ENCODE results near the gene CDC14A.

The CDC14A gene

GRCh38 chr1:100351095-100351887 is 1.0 kb upstream of the CDC14A start:
- Histone ChIP-seq H3K4me3 (ENCODE audit: low read depth, low read length, poor library complexity, severe bottlenecking) (peak overlapping the region; percentile 68), H3F3A (ENCODE audit: insufficient read depth, low read length) (peaks cover 4% of the 10 kb centered on the region; the same call in 1 of the 2 replicates)

GRCh38 chr1:100353071-100353801 is 930 bp downstream of the CDC14A start:
- Histone ChIP-seq H3K79me2 (ENCODE audit: insufficient read depth, low read length) (no peaks in the 10 kb centered on the region), H2AFZ (ENCODE audit: low read length) (no peak overlapping the region), H3K4me2 (ENCODE audit: low read length) (peak overlapping the region; percentile 79), H3K4me1 (ENCODE audit: insufficient read depth, low read length, severe bottlenecking) (peaks cover 19% of the 10 kb centered on the region), H3K27ac (ENCODE audit: low read depth, low read length, poor library complexity, severe bottlenecking) (no peak overlapping the region), H3F3A (ENCODE audit: insufficient read depth, low read length) (peaks cover 4% of the 10 kb centered on the region; the same call in 1 of the 2 replicates), H3K27me3 (ENCODE audit: insufficient read depth, low read length) (no peaks in the 10 kb centered on the region), H3K4me3 (ENCODE audit: low read depth, low read length, poor library complexity, severe bottlenecking) (peak overlapping the region; percentile 68), H3K9me3 (ENCODE audit: low read length) (no peaks in the 10 kb centered on the region), H3K9me2 (ENCODE audit: low read depth, low read length) (no peaks in the 10 kb centered on the region), H3K36me3 (ENCODE audit: insufficient read depth, low read length) (no peaks in the 10 kb centered on the region), H4K20me1 (ENCODE audit: insufficient read depth, low read length) (no peaks in the 10 kb centered on the region), H3K9ac (ENCODE audit: low read length) (peak overlapping the region; percentile 60; the same call in 1 of the 2 replicates)
- TF ChIP-seq EZH2 (IDR thresholded peaks at IDR 0.05; ENCODE audit: borderline replicate concordance, low read length) (no peak), CTCF (IDR thresholded peaks at IDR 0.05; ENCODE audit: low read length) (no peak)

More at GRCh38 chr1:100351095-100351887, 1.0 kb upstream of the CDC14A start:
- H4K20me1 ChIP-seq (ENCODE audit: insufficient read depth, low read length): no peaks in the 10 kb centered on the region
- H3K4me1 ChIP-seq (ENCODE audit: insufficient read depth, low read length, severe bottlenecking): peaks cover 19% of the 10 kb centered on the region
- peak; percentile 63 for TF ChIP-seq CTCF (IDR thresholded peaks at IDR 0.05; ENCODE audit: low read length)
- no peak for TF ChIP-seq EZH2 (IDR thresholded peaks at IDR 0.05; ENCODE audit: borderline replicate concordance, low read length)
- peak overlapping the region; percentile 79 for H3K4me2 ChIP-seq (ENCODE audit: low read length)
- no peaks in the 10 kb centered on the region for H3K79me2 ChIP-seq (ENCODE audit: insufficient read depth, low read length)
- no peaks in the 10 kb centered on the region for H3K9me3 ChIP-seq (ENCODE audit: low read length)
- no peaks in the 10 kb centered on the region for H3K9me2 ChIP-seq (ENCODE audit: low read depth, low read length)
- peak overlapping the region; percentile 53 for H3K27ac ChIP-seq (ENCODE audit: low read depth, low read length, poor library complexity, severe bottlenecking)
- no peaks in the 10 kb centered on the region for H3K27me3 ChIP-seq (ENCODE audit: insufficient read depth, low read length)
- peak overlapping the region; percentile 30; the same call in 1 of the 2 replicates for H2AFZ ChIP-seq (ENCODE audit: low read length)
- H3K36me3 ChIP-seq (ENCODE audit: insufficient read depth, low read length): no peaks in the 10 kb centered on the region
- H3K9ac ChIP-seq (ENCODE audit: low read length): peak overlapping the region; percentile 60

GRCh38 chr1:100353988-100354387 is 1.7 kb downstream of the CDC14A start:
- H3K4me2 ChIP-seq (ENCODE audit: low read length): no peak overlapping the region
- no peaks in the 10 kb centered on the region for H4K20me1 ChIP-seq (ENCODE audit: insufficient read depth, low read length)
- H2AFZ ChIP-seq (ENCODE audit: low read length): no peak overlapping the region
- no peaks in the 10 kb centered on the region for H3K36me3 ChIP-seq (ENCODE audit: insufficient read depth, low read length)
- no peak overlapping the region for H3K9ac ChIP-seq (ENCODE audit: low read length)
- peaks cover 19% of the 10 kb centered on the region for H3K4me1 ChIP-seq (ENCODE audit: insufficient read depth, low read length, severe bottlenecking)
- no peaks in the 10 kb centered on the region for H3K9me3 ChIP-seq (ENCODE audit: low read length)
- no peaks in the 10 kb centered on the region for H3K27me3 ChIP-seq (ENCODE audit: insufficient read depth, low read length)
- H3K27ac ChIP-seq (ENCODE audit: low read depth, low read length, poor library complexity, severe bottlenecking): no peak overlapping the region
- TF ChIP-seq EZH2 (IDR thresholded peaks at IDR 0.05; ENCODE audit: borderline replicate concordance, low read length) (no peak), CTCF (IDR thresholded peaks at IDR 0.05; ENCODE audit: low read length) (no peak)
- H3K9me2 ChIP-seq (ENCODE audit: low read depth, low read length): no peaks in the 10 kb centered on the region
- no peaks in the 10 kb centered on the region for H3K79me2 ChIP-seq (ENCODE audit: insufficient read depth, low read length)
- peaks cover 4% of the 10 kb centered on the region; the same call in 1 of the 2 replicates for H3F3A ChIP-seq (ENCODE audit: insufficient read depth, low read length)
- no peak overlapping the region for H3K4me3 ChIP-seq (ENCODE audit: low read depth, low read length, poor library complexity, severe bottlenecking)
